LNCaP clone FGC (cell line): Measurements from ENCODE around the gene ZBTB20.

Experiments used
- DNase-seq: peaks from one replicate; pipeline ENCODE4 v3.0.0-alpha.2; 2011; ENCODE audit warnings: low read depth
- H3K4me3 ChIP-seq: 2 replicates; pipeline ENCODE4 v1.5.1; 2011; ENCODE audit warnings: mild to moderate bottlenecking, low read depth, low read length, control low read depth
- TF ChIP-seq, protein P1 (sequence below): IDR thresholded peaks from 2 replicates; pipeline ENCODE4 v1.5.1; 2012; ENCODE audit warnings: mild to moderate bottlenecking; ENCODE audit not compliant: control insufficient read depth, insufficient read depth; ENCODE audit errors: extremely low read depth

The ZBTB20 gene

DNA sequence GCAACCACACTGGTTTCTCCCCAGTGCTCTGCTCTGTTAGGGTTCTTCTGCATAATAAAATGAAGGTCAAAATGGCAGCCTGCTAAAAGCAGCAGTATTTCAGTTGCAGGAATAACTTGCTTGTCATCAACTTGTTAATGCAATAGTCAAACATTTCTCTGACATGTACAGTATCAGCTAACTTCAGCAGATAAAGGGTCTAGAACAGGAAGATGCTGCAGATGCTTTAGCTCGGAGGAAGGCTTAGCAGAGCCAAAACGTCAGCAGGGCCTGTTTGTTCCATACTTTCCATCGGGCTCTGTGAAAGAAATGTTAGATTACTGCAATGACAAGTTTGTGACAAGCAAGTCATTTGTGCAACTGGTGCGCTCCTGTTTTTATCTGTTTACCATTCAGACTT is 561.4 kb downstream of the ZBTB20 start:
- no peak overlapping the region for H3K4me3 ChIP-seq

DNA sequence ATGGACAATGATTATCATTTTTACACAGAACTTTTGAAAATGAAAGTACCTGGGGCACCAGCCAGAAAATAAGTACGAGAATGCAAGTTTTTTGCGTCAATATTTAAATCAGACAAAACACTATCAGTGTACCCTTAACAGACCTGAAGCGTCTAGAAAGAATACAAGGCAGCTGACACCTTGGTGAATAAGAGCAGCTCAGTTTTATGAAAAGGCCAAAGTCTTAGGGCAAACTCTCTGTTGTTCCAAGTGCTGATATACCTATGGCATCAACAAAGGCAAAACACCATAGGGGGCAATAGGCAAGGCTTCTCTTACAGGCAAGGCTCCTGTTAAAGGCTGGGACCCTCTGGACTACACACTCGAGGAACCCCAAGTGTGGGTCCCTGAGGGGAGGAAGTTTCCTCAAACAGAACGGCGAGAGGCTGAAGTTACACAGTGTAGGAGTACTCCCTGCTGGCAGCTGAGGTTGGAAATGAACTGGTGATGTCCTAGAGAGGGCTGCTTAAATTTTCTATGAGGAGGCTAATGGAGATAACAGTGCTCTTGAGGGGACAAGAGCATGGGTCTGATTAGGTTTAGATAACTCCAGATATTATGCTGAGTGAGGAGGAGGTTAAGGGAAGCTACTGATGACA is 562.2 kb downstream of the ZBTB20 start:
- no peak for DNase-seq
- TF ChIP-seq, protein P1, sequence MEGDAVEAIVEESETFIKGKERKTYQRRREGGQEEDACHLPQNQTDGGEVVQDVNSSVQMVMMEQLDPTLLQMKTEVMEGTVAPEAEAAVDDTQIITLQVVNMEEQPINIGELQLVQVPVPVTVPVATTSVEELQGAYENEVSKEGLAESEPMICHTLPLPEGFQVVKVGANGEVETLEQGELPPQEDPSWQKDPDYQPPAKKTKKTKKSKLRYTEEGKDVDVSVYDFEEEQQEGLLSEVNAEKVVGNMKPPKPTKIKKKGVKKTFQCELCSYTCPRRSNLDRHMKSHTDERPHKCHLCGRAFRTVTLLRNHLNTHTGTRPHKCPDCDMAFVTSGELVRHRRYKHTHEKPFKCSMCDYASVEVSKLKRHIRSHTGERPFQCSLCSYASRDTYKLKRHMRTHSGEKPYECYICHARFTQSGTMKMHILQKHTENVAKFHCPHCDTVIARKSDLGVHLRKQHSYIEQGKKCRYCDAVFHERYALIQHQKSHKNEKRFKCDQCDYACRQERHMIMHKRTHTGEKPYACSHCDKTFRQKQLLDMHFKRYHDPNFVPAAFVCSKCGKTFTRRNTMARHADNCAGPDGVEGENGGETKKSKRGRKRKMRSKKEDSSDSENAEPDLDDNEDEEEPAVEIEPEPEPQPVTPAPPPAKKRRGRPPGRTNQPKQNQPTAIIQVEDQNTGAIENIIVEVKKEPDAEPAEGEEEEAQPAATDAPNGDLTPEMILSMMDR = no peak
- H3K4me3 ChIP-seq = no peak overlapping the region

More for the DNA sequence above, 561.4 kb downstream of the ZBTB20 start:
- no peak for DNase-seq
- TF ChIP-seq, protein P1 = no peak

DNA sequence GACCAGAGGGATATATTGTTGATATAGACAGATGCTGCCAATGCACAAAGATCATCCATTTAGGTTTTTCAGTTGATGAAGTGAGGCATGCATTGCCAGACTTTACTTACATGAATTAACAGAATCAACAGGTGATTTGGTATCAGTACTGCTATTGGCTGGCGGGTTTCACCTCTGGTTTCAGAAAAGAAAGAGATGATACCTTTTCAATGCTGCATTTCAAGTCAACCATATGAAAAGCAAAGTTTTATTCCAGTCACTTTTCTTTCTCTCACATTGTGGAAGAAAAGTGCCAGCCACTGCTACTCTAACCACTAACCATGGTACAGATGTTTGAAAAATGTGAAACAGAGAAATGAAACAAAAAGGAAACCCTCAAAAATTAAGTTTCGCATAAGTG is 564.2 kb downstream of the ZBTB20 start:
- TF ChIP-seq, protein P1 = no peak
- no peak for DNase-seq
- H3K4me3 ChIP-seq = no peak overlapping the region

DNA sequence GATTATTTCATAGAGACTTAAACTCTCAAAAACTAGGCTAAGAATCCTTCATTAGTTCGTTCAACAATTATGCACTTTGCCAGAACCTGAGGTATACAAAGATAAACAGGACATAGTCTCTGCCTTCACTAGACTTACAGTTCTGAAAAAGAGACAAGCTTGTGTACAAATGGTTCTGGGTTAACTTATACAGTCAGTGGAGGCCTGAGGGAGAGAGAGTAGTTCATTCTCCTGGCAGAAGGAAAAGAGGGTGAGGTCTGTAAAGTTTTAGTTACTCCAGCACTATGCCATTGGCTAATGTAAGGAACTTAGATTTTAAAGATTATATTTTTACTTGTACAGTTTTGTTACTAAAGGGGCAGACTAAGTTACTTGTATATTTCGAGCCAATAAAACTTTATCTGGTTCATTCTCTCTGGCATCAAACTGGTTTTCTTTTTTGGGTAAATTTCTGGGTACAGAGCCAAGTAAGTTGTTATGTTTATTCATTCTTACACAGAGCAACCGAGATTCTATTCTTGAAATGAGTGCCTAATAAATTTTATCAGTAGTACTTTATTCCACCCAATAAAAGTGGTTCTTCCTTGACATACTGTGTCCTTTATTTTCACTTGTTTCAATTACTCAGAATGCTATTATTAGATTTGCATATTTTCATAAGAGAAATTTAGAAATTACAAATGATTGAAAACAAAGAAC is 574.6 kb downstream of the ZBTB20 start:
- no peak overlapping the region for H3K4me3 ChIP-seq
- DNase-seq = peak; percentile 15
- TF ChIP-seq, protein P1 = no peak

DNA sequence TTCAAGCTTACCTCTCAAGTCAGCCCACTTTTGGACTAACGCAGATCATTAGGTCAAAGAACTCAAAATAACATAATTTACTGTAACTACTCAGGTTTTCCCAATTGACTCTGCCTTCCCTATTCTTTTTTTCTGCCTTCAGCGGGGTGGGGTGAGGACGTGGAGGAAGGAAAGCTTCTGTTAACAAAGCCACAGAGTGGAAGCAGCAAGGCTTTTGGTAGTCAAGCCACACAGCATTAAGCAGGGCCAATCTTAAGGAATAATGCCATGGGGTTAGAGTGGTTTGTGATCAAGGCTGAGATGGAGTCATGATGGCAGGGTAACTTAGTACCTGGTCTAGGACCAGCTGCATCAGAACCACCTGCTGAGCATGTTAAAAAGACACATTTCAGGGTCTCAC is 575.7 kb downstream of the ZBTB20 start:
- TF ChIP-seq, protein P1 = no peak
- no peak for DNase-seq
- no peak overlapping the region for H3K4me3 ChIP-seq

DNA sequence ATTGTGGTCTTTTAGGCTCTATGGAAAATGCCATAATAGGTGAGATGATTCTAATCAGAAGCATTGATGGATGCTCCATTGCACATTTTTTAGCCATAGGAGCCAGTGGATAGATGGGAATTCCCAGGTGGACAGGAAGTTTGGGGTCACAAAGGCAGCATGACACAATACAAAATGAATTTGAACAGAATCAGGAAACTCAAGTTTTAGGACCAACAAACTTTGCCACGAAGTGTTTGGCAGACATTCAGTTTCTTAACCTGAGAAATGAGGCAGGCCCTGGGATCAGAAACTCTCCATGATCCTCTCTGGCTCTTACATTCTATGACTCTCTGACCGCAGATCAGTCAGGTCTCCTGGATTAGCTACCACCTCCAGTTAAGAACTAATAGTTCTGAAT is 577.9 kb downstream of the ZBTB20 start:
- no peak overlapping the region for H3K4me3 ChIP-seq
- no peak for DNase-seq
- TF ChIP-seq, protein P1 = no peak
